GM19240 (cell line): ENCODE data around the gene MAP3K13.

Experiments
- DNase-seq: peaks from one replicate; pipeline ENCODE4 v3.0.0; 2011; ENCODE audit warnings: low spot score; ENCODE audit not compliant: insufficient read length

The MAP3K13 gene

GRCh38 chr3:185507883-185508282 lies 144.9 kb downstream of the MAP3K13 start:
- DNase-seq: no peak

- no peak for DNase-seq
Observed at GRCh38 chr3:185508335-185508991, 145.5 kb downstream of the MAP3K13 start.

GRCh38 chr3:185511711-185512110 lies 148.8 kb downstream of the MAP3K13 start:
- no peak for DNase-seq

GRCh38 chr3:185517387-185518130 lies 154.6 kb downstream of the MAP3K13 start:
- DNase-seq: no peak

DNA sequence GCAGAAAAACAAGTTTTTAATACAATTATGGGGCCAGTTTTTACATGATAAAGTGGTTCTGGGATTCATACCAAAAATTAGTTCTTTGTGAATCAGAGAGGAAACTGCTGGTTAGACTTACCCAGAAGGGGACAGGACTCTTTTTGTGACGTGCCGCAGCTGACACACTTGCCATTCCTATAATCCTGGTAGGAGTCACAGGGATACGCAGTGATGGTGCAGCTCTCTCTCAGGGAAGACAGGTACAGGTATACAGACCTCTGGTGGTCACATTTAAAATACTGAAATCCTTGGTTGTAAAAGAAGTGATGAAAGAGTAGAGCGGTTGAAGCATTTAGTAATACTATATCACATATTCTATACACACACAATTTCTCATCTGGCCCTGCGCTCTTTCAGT lies 156.1 kb downstream of the MAP3K13 start:
- DNase-seq: no peak

DNA sequence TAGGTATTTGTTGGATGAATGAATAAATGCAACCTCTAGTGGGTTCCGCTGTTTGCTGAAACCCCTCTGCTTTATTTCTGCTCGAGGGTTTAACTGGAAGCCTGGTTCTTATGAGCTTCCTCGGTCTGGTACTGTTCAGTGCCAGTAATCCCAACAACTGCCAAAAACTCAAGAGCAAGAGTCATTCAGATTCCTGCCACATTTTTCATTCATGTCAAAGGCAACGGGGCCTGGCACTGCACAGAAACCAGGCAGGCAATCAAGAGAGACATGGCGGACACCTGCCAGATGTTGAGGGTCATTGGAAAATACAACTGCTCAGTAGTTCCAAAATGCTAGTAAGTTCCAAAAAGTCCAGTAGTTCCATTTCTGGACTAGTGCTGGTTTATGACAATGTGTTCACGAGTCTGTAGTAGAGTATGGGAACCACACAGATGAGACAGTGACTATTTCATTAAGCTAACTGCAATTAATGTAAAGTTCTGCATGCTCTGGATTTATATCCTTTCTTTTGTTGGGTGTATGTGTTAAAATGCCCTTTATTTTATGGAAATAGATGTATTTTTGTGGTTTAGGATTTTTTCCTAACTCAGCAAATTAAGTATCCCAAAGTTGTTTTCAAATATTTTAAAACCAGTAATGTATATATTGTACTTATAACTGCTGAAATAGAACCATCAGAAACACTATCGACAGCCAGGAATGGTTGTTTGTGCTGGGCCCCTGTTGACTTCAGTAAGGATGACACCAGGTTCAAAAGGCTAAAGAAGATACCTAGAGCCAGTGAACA lies 158.6 kb downstream of the MAP3K13 start:
- DNase-seq: no peak

GRCh38 chr3:185526349-185526951 lies 163.5 kb downstream of the MAP3K13 start:
- DNase-seq: no peak

DNA sequence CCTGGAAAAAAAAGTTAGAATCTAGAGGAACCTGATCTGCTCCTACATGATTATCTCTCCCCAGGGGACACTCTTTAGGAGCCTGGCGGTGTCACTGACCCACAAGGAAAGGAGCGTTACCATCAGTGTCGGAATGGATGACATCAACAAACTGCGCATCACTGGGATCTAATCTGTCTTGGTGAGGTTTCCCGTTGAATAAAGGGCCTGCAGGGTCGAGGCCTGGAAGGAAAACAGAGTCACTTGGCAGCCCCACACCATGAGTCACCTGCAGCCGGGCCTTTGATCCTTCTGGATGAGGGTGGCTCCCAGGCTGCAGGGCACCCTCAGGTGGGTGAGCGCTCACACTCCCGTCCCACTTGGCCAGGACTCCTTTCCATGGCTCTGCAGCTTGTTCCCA lies 164.4 kb downstream of the MAP3K13 start:
- DNase-seq: no peak

GRCh38 chr3:185528532-185528931 lies 165.6 kb downstream of the MAP3K13 start:
- DNase-seq: no peak

DNA sequence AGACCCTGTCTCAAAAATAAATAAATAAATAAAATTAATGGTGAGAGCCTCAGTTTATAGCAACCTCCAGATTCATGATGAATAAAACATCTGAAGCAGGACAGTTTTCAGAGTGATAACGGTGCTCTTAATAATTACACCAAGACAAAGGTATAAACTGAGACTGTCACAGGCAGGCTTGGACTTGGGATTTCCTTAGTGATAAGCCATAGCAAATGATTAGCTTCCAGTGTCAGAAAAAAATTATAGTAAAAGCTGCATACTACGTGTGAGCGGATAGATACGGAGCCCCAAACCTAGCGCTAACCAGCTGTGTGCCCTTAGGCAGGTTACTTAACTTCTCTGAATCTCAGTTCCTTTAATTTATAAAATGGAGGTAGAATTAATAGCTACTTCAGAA lies 167.9 kb downstream of the MAP3K13 start:
- DNase-seq: no peak

DNA sequence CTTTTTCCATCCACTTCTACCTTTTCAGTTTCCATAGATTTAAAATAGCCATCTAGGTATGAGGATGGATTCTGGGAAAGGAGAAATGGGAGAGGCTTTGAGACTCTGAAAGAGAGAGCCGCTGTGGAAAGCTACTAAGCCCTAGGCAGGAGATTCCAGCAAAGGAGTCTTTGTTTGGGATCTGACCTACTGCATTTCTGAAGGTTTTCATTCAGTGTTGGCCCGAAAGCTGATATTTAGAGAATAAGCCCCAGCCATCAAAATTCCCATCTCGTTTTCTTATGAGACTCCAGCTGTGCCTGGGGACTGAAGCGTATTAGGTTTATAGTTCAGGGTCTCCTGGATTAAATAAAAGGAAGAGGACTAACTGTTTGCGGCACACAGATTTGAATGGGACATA lies 170.0 kb downstream of the MAP3K13 start:
- no peak for DNase-seq

- no peak for DNase-seq
Observed at GRCh38 chr3:185534511-185534910, 171.6 kb downstream of the MAP3K13 start.

- peak; percentile 65 for DNase-seq
Observed at GRCh38 chr3:185537369-185537970, 174.5 kb downstream of the MAP3K13 start.
